ENCODE data around the gene TTN.

GRCh38 chr2:178476477-178476876 is 330.7 kb downstream of the TTN start:
- TF ChIP-seq, protein P1, sequence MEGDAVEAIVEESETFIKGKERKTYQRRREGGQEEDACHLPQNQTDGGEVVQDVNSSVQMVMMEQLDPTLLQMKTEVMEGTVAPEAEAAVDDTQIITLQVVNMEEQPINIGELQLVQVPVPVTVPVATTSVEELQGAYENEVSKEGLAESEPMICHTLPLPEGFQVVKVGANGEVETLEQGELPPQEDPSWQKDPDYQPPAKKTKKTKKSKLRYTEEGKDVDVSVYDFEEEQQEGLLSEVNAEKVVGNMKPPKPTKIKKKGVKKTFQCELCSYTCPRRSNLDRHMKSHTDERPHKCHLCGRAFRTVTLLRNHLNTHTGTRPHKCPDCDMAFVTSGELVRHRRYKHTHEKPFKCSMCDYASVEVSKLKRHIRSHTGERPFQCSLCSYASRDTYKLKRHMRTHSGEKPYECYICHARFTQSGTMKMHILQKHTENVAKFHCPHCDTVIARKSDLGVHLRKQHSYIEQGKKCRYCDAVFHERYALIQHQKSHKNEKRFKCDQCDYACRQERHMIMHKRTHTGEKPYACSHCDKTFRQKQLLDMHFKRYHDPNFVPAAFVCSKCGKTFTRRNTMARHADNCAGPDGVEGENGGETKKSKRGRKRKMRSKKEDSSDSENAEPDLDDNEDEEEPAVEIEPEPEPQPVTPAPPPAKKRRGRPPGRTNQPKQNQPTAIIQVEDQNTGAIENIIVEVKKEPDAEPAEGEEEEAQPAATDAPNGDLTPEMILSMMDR (IDR thresholded peaks at IDR 0.05; ENCODE audit: insufficient read depth, low read depth, low read length) = no peak
- no peak for TF ChIP-seq EZH2 (IDR thresholded peaks at IDR 0.05; ENCODE audit: insufficient read depth, low read length)
